Stimulated activated CD4-positive, alpha-beta T cell treated with anti-CD3 and anti-CD28 coated beads, Interleukin-12 subunit alpha, Interleukin-12 subunit beta, amount 100 ng/mL, for 48 hours (primary cell): ENCODE data around the gene EFCAB12.
"Not testable (repeated sequence)": the region's sequence is repeated elsewhere in the genome, so short reads cannot be mapped to it uniquely, and the experiment has no call there.

Experiments
- DNase-seq, 3 donors: peaks; one replicate each; pipeline ENCODE4 v3.0.0-alpha.2; 2020; ENCODE audit warnings: low read depth in 2 of 3, low spot score in 1 of 3

EFCAB12 gene

GRCh38 chr3:129370248-129370964, 58.0 kb downstream of the EFCAB12 start:
- DNase-seq: no peak

- no peak for DNase-seq
Observed at GRCh38 chr3:129369711-129370110, 58.7 kb downstream of the EFCAB12 start.

GRCh38 chr3:129367821-129368220, 60.6 kb downstream of the EFCAB12 start:
- no peak for DNase-seq

- no peak for DNase-seq
Observed at GRCh38 chr3:129366312-129366831, 62.1 kb downstream of the EFCAB12 start.

- DNase-seq: no peak
Observed at GRCh38 chr3:129365296-129366136, 62.9 kb downstream of the EFCAB12 start.

- DNase-seq: not testable (repeated sequence)
Observed at GRCh38 chr3:129364811-129365210, 63.6 kb downstream of the EFCAB12 start.

GRCh38 chr3:129363356-129363755, 65.1 kb downstream of the EFCAB12 start:
- DNase-seq: not testable (repeated sequence)

- no peak for DNase-seq
Observed at GRCh38 chr3:129360705-129361460, 67.6 kb downstream of the EFCAB12 start.

GRCh38 chr3:129360171-129360611, 68.2 kb downstream of the EFCAB12 start:
- no peak for DNase-seq

- DNase-seq: no peak
Observed at GRCh38 chr3:129358772-129359371, 69.6 kb downstream of the EFCAB12 start.

GRCh38 chr3:129358177-129358771, 70.2 kb downstream of the EFCAB12 start:
- no peak for DNase-seq

GRCh38 chr3:129357616-129358015, 70.8 kb downstream of the EFCAB12 start:
- no peak for DNase-seq

- DNase-seq: no peak
Observed at GRCh38 chr3:129356756-129357425, 71.5 kb downstream of the EFCAB12 start.

GRCh38 chr3:129353589-129353941, 74.9 kb downstream of the EFCAB12 start:
- no peak for DNase-seq

- DNase-seq: no peak
Observed at GRCh38 chr3:129352650-129353588, 75.5 kb downstream of the EFCAB12 start.

- no peak for DNase-seq
Observed at GRCh38 chr3:129352045-129352444, 76.4 kb downstream of the EFCAB12 start.
